ENCODE measurements around the gene CTNNA1.

The CTNNA1 gene

GRCh38 chr5:138949223-138949574 is 196.0 kb downstream of the CTNNA1 start:
- no peak overlapping the region for H3K27ac ChIP-seq
- in situ Hi-C loops (cut with HindIII; ENCODE audit: low pct_ligation_motif_present, low sequenced_read_pairs) = no loop called here
- H3K4me3 ChIP-seq (ENCODE audit: low read depth, low read length) = no peak overlapping the region
- no peaks in the 10 kb centered on the region for H3K27me3 ChIP-seq (replicated peaks)
- TF ChIP-seq CTCF (IDR thresholded peaks at IDR 0.05; ENCODE audit: low read depth, low read length, missing control alignments) = no peak
- H3K36me3 ChIP-seq (replicated peaks) = no peaks in the 10 kb centered on the region
- no peak for DNase-seq

GRCh38 chr5:138949988-138950387 is 196.8 kb downstream of the CTNNA1 start:
- no peak for TF ChIP-seq CTCF (IDR thresholded peaks at IDR 0.05; ENCODE audit: low read depth, low read length, missing control alignments)
- no peak for DNase-seq
- Histone ChIP-seq H3K27ac (no peak overlapping the region), H3K4me3 (ENCODE audit: low read depth, low read length) (no peak overlapping the region), H3K36me3 (replicated peaks) (no peaks in the 10 kb centered on the region), H3K27me3 (replicated peaks) (no peaks in the 10 kb centered on the region)
- in situ Hi-C loops (cut with HindIII; ENCODE audit: low pct_ligation_motif_present, low sequenced_read_pairs) = no loop called here

GRCh38 chr5:138950421-138951031 is 197.3 kb downstream of the CTNNA1 start:
- Histone ChIP-seq H3K36me3 (replicated peaks) (no peaks in the 10 kb centered on the region), H3K4me3 (ENCODE audit: low read depth, low read length) (no peak overlapping the region), H3K27ac (no peak overlapping the region), H3K27me3 (replicated peaks) (no peaks in the 10 kb centered on the region)
- TF ChIP-seq CTCF (IDR thresholded peaks at IDR 0.05; ENCODE audit: low read depth, low read length, missing control alignments) = no peak
- in situ Hi-C loops (cut with HindIII; ENCODE audit: low pct_ligation_motif_present, low sequenced_read_pairs) = no loop called here
- no peak for DNase-seq

- TF ChIP-seq CTCF (IDR thresholded peaks at IDR 0.05; ENCODE audit: low read depth, low read length, missing control alignments) = no peak
- H3K27me3 ChIP-seq (replicated peaks) = no peaks in the 10 kb centered on the region
- in situ Hi-C loops (cut with HindIII; ENCODE audit: low pct_ligation_motif_present, low sequenced_read_pairs) = no loop called here
- H3K27ac ChIP-seq = no peak overlapping the region
- no peak overlapping the region for H3K4me3 ChIP-seq (ENCODE audit: low read depth, low read length)
- no peak for DNase-seq
- no peaks in the 10 kb centered on the region for H3K36me3 ChIP-seq (replicated peaks)
Observed at GRCh38 chr5:138951091-138951985, 198.1 kb downstream of the CTNNA1 start.

- Histone ChIP-seq H3K36me3 (replicated peaks) (no peaks in the 10 kb centered on the region), H3K27me3 (replicated peaks) (no peaks in the 10 kb centered on the region), H3K27ac (no peak overlapping the region), H3K4me3 (ENCODE audit: low read depth, low read length) (no peak overlapping the region)
- TF ChIP-seq CTCF (IDR thresholded peaks at IDR 0.05; ENCODE audit: low read depth, low read length, missing control alignments) = no peak
- in situ Hi-C loops (cut with HindIII; ENCODE audit: low pct_ligation_motif_present, low sequenced_read_pairs) = no loop called here
- DNase-seq = no peak
Observed at GRCh38 chr5:138951986-138952735, 198.9 kb downstream of the CTNNA1 start.

Data from brain microvascular endothelial cell (primary cell).